ENCODE results near the gene FOSL1.

- TF ChIP-seq NR2C2 (CRISPR knock-in tag; IDR thresholded peaks at IDR 0.05): no peak
- TF ChIP-seq CTCF (IDR thresholded peaks at IDR 0.05): no peak
- no peak for TF ChIP-seq ZNF138 (CRISPR knock-in tag; conservative IDR thresholded peaks at IDR 0.05)
- no peak for TF ChIP-seq PREB (CRISPR knock-in tag; IDR thresholded peaks at IDR 0.05; ENCODE audit: borderline replicate concordance)
- no peak for TF ChIP-seq ZNF263 (CRISPR knock-in tag; IDR thresholded peaks at IDR 0.05; ENCODE audit: low read depth)
- no peak for TF ChIP-seq USF1 (CRISPR knock-in tag; IDR thresholded peaks at IDR 0.05)
- no peak for TF ChIP-seq JUN (CRISPR knock-in tag; IDR thresholded peaks at IDR 0.05)
- TF ChIP-seq E2F1 (CRISPR knock-in tag; IDR thresholded peaks at IDR 0.05): no peak
- no peak for TF ChIP-seq ZBTB43 (CRISPR knock-in tag; IDR thresholded peaks at IDR 0.05)
- no peak for TF ChIP-seq AR (CRISPR knock-in tag; IDR thresholded peaks at IDR 0.05)
- no peak for TF ChIP-seq RORB (CRISPR knock-in tag; IDR thresholded peaks at IDR 0.05)
- no peak for TF ChIP-seq STAT6 (CRISPR knock-in tag; conservative IDR thresholded peaks at IDR 0.05; ENCODE audit: low read depth)
- no peak for TF ChIP-seq CREB1 (CRISPR knock-in tag; IDR thresholded peaks at IDR 0.05)
Measured at GRCh38 chr11:65883058-65883761, 17.0 kb downstream of the FOSL1 start.
